ENCODE data around the gene TDRD7.

GRCh38 chr9:97389249-97389648 is 22.6 kb upstream of the TDRD7 start:
- TF ChIP-seq, protein P1, sequence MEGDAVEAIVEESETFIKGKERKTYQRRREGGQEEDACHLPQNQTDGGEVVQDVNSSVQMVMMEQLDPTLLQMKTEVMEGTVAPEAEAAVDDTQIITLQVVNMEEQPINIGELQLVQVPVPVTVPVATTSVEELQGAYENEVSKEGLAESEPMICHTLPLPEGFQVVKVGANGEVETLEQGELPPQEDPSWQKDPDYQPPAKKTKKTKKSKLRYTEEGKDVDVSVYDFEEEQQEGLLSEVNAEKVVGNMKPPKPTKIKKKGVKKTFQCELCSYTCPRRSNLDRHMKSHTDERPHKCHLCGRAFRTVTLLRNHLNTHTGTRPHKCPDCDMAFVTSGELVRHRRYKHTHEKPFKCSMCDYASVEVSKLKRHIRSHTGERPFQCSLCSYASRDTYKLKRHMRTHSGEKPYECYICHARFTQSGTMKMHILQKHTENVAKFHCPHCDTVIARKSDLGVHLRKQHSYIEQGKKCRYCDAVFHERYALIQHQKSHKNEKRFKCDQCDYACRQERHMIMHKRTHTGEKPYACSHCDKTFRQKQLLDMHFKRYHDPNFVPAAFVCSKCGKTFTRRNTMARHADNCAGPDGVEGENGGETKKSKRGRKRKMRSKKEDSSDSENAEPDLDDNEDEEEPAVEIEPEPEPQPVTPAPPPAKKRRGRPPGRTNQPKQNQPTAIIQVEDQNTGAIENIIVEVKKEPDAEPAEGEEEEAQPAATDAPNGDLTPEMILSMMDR (optimal IDR thresholded peaks at IDR 0.05 in 1 of 3, IDR thresholded peaks at IDR 0.05 in 1 of 3, conservative IDR thresholded peaks at IDR 0.05 in 1 of 3; ENCODE audit: extremely low read depth in 1 of 3, insufficient read depth in 2 of 3, low read length in 3 of 3), result no peak
- TF ChIP-seq EZH2 (IDR thresholded peaks at IDR 0.05; ENCODE audit: low read length), result no peak

Measured in keratinocyte (primary cell).